GM19468 (cell line): Measurements from ENCODE around the gene PCNX2.
A peak's percentile ranks its signal among the peaks of the same experiment; 100 is the strongest.

Experiments
- ATAC-seq: cut with Tn5 transposase; IDR thresholded peaks from one replicate; pipeline ENCODE4 v1.9.1; 2021; ENCODE audit warnings: mild to moderate bottlenecking, moderate library complexity, moderate number of reproducible peaks; ENCODE audit not compliant: unreplicated experiment; ENCODE audit errors: extremely low read depth

Gene PCNX2

GRCh38 chr1:233320023-233320422, 24.5 kb upstream of the PCNX2 start:
- ATAC-seq: no peak

GRCh38 chr1:233319272-233319671, 23.7 kb upstream of the PCNX2 start:
- ATAC-seq: no peak

- ATAC-seq: no peak
Observed at GRCh38 chr1:233316473-233316872, 20.9 kb upstream of the PCNX2 start.

- ATAC-seq: no peak
Observed at GRCh38 chr1:233315718-233316301, 20.3 kb upstream of the PCNX2 start.

GRCh38 chr1:233313434-233314155, 18.1 kb upstream of the PCNX2 start:
- ATAC-seq: no peak

- no peak for ATAC-seq
Observed at GRCh38 chr1:233304489-233305102, 9.1 kb upstream of the PCNX2 start.

- ATAC-seq: no peak
Observed at GRCh38 chr1:233300326-233300725, 4.8 kb upstream of the PCNX2 start.

GRCh38 chr1:233299450-233299849, 3.9 kb upstream of the PCNX2 start:
- ATAC-seq: no peak

GRCh38 chr1:233295975-233296322, 424 bp upstream of the PCNX2 start:
- ATAC-seq: no peak

GRCh38 chr1:233294913-233295236, 650 bp downstream of the PCNX2 start:
- ATAC-seq: peak; percentile 13

- no peak for ATAC-seq
Observed at GRCh38 chr1:233293556-233294446, 1.7 kb downstream of the PCNX2 start.

GRCh38 chr1:233290396-233291034, 5.0 kb downstream of the PCNX2 start:
- no peak for ATAC-seq

- no peak for ATAC-seq
Observed at GRCh38 chr1:233289676-233290075, 5.8 kb downstream of the PCNX2 start.

GRCh38 chr1:233282582-233282886, 13.0 kb downstream of the PCNX2 start:
- ATAC-seq: no peak

- peak; percentile 50 for ATAC-seq
Observed at GRCh38 chr1:233281711-233282581, 13.6 kb downstream of the PCNX2 start.

- no peak for ATAC-seq
Observed at GRCh38 chr1:233279971-233280370, 15.6 kb downstream of the PCNX2 start.

GRCh38 chr1:233278631-233279030, 16.9 kb downstream of the PCNX2 start:
- no peak for ATAC-seq

- no peak for ATAC-seq
Observed at GRCh38 chr1:233277637-233278606, 17.6 kb downstream of the PCNX2 start.

GRCh38 chr1:233269656-233270055, 25.9 kb downstream of the PCNX2 start:
- no peak for ATAC-seq
